ENCODE measurements around the gene ADAT1. TPM values are rescaled to one million over a fixed set of nuclear protein-coding genes. Genes with fewer than 3 reads are reported as not detected.
A peak's percentile ranks its signal among the peaks of the same experiment; 100 is the strongest.

Gene ADAT1
- total and polyA plus RNA-seq, 2 of the 13 experiments (the other 11 are each of a cell fraction or from before 2014, with no cell fraction given) = 18.4 to 40.8 TPM

DNA sequence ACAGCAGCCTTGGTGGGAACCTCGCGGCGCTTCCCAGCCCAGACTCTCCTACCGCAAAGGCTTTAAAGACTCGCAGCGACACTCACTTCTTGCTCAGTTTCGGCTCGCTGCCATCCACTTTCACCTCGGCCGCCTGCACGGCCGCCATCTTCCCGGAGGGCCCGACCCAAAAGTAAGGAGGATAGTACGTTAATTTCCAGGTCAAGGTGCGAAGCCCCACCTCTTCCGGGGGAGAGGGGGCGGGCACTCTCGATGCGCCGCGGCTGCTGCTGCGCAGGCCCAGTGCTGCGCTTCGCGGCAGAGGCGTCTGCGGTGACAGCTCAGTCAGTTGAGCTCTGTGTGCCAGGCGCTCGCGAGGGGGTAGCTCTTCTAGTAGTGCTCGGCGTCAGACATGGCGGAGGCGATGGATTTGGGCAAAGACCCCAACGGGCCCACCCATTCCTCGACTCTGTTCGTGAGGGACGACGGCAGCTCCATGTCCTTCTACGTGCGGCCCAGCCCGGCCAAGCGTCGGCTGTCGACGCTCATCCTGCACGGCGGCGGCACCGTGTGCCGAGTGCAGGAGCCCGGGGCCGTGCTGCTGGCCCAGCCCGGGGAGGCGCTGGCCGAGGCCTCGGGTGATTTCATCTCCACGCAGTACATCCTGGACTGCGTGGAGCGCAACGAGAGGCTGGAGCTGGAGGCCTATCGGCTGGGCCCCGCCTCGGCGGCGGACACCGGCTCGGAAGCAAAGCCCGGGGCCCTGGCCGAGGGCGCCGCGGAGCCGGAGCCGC is 24.6 kb upstream of the ADAT1 start, which contains the start of the genes KARS1 and TERF2IP (continued):
- TF ChIP-seq, protein P1, sequence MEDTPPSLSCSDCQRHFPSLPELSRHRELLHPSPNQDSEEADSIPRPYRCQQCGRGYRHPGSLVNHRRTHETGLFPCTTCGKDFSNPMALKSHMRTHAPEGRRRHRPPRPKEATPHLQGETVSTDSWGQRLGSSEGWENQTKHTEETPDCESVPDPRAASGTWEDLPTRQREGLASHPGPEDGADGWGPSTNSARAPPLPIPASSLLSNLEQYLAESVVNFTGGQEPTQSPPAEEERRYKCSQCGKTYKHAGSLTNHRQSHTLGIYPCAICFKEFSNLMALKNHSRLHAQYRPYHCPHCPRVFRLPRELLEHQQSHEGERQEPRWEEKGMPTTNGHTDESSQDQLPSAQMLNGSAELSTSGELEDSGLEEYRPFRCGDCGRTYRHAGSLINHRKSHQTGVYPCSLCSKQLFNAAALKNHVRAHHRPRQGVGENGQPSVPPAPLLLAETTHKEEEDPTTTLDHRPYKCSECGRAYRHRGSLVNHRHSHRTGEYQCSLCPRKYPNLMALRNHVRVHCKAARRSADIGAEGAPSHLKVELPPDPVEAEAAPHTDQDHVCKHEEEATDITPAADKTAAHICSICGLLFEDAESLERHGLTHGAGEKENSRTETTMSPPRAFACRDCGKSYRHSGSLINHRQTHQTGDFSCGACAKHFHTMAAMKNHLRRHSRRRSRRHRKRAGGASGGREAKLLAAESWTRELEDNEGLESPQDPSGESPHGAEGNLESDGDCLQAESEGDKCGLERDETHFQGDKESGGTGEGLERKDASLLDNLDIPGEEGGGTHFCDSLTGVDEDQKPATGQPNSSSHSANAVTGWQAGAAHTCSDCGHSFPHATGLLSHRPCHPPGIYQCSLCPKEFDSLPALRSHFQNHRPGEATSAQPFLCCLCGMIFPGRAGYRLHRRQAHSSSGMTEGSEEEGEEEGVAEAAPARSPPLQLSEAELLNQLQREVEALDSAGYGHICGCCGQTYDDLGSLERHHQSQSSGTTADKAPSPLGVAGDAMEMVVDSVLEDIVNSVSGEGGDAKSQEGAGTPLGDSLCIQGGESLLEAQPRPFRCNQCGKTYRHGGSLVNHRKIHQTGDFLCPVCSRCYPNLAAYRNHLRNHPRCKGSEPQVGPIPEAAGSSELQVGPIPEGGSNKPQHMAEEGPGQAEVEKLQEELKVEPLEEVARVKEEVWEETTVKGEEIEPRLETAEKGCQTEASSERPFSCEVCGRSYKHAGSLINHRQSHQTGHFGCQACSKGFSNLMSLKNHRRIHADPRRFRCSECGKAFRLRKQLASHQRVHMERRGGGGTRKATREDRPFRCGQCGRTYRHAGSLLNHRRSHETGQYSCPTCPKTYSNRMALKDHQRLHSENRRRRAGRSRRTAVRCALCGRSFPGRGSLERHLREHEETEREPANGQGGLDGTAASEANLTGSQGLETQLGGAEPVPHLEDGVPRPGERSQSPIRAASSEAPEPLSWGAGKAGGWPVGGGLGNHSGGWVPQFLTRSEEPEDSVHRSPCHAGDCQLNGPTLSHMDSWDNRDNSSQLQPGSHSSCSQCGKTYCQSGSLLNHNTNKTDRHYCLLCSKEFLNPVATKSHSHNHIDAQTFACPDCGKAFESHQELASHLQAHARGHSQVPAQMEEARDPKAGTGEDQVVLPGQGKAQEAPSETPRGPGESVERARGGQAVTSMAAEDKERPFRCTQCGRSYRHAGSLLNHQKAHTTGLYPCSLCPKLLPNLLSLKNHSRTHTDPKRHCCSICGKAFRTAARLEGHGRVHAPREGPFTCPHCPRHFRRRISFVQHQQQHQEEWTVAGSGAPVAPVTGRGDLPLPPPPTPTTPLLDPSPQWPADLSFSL (CRISPR knock-in tag; IDR thresholded peaks at IDR 0.05) = no peak
- TF ChIP-seq RARG (CRISPR knock-in tag; IDR thresholded peaks at IDR 0.05; ENCODE audit: low read depth) (0 out of 2 replicates have a peak, but pooled peaks have one; percentile 33), ZNF30 (CRISPR knock-in tag; IDR thresholded peaks at IDR 0.05) (peak; percentile 73; the same call in 1 of the 2 replicates), SRF (IDR thresholded peaks at IDR 0.05; ENCODE audit: low read depth, low read length) (no peak), TCF7 (IDR thresholded peaks at IDR 0.05; ENCODE audit: low read depth) (no peak), ZNF225 (CRISPR knock-in tag; IDR thresholded peaks at IDR 0.05) (peak; percentile 81), ZFP90 (CRISPR knock-in tag; IDR thresholded peaks at IDR 0.05; ENCODE audit: borderline replicate concordance) (peak; percentile 36; the same call in 1 of the 2 replicates), CAMTA2 (CRISPR knock-in tag; IDR thresholded peaks at IDR 0.05; ENCODE audit: borderline replicate concordance) (0 out of 2 replicates have a peak, but pooled peaks have one; percentile 41), ZNF749 (CRISPR knock-in tag; IDR thresholded peaks at IDR 0.05; ENCODE audit: borderline replicate concordance) (peak; percentile 85; the same call in 1 of the 2 replicates), ZSCAN30 (CRISPR knock-in tag; IDR thresholded peaks at IDR 0.05) (peak; percentile 92; the same call in 1 of the 2 replicates), ETV6 (CRISPR knock-in tag; conservative IDR thresholded peaks at IDR 0.05) (peak; percentile 15), HHEX (CRISPR knock-in tag; IDR thresholded peaks at IDR 0.05) (0 out of 2 replicates have a peak, but pooled peaks have one; percentile 43), EHMT2 (IDR thresholded peaks at IDR 0.05; ENCODE audit: borderline replicate concordance, low read depth, low read length) (no peak), SIN3A (IDR thresholded peaks at IDR 0.05; ENCODE audit: borderline replicate concordance, low read depth, low read length) (peak; percentile 97)
- TF ChIP-seq, protein P2, sequence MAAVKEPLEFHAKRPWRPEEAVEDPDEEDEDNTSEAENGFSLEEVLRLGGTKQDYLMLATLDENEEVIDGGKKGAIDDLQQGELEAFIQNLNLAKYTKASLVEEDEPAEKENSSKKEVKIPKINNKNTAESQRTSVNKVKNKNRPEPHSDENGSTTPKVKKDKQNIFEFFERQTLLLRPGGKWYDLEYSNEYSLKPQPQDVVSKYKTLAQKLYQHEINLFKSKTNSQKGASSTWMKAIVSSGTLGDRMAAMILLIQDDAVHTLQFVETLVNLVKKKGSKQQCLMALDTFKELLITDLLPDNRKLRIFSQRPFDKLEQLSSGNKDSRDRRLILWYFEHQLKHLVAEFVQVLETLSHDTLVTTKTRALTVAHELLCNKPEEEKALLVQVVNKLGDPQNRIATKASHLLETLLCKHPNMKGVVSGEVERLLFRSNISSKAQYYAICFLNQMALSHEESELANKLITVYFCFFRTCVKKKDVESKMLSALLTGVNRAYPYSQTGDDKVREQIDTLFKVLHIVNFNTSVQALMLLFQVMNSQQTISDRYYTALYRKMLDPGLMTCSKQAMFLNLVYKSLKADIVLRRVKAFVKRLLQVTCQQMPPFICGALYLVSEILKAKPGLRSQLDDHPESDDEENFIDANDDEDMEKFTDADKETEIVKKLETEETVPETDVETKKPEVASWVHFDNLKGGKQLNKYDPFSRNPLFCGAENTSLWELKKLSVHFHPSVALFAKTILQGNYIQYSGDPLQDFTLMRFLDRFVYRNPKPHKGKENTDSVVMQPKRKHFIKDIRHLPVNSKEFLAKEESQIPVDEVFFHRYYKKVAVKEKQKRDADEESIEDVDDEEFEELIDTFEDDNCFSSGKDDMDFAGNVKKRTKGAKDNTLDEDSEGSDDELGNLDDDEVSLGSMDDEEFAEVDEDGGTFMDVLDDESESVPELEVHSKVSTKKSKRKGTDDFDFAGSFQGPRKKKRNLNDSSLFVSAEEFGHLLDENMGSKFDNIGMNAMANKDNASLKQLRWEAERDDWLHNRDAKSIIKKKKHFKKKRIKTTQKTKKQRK (IDR thresholded peaks at IDR 0.05; ENCODE audit: low read length) = no peak
- TF ChIP-seq, protein P3, sequence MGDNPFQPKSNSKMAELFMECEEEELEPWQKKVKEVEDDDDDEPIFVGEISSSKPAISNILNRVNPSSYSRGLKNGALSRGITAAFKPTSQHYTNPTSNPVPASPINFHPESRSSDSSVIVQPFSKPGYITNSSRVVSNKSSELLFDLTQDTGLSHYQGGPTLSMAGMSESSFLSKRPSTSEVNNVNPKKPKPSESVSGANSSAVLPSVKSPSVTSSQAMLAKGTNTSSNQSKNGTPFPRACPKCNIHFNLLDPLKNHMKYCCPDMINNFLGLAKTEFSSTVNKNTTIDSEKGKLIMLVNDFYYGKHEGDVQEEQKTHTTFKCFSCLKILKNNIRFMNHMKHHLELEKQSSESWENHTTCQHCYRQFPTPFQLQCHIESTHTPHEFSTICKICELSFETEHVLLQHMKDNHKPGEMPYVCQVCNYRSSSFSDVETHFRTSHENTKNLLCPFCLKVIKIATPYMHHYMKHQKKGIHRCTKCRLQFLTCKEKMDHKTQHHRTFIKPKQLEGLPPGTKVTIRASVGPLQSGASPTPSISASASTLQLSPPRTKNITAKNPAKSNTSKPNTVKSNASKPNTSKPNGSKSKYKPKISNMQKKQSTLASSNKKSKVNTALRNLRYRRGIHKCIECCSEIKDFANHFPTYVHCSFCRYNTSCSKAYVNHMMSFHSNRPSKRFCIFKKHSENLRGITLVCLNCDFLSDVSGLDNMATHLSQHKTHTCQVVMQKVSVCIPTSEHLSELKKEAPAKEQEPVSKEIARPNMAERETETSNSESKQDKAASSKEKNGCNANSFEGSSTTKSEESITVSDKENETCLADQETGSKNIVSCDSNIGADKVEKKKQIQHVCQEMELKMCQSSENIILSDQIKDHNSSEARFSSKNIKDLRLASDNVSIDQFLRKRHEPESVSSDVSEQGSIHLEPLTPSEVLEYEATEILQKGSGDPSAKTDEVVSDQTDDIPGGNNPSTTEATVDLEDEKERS (CRISPR knock-in tag; IDR thresholded peaks at IDR 0.05) = peak; percentile 27
